Spleen (tissue), 7 donors: Measurements from ENCODE around the gene ZGPAT.

Source experiments
- CTCF ChIP-seq, 11 experiments: fragments of 200-600 bp in 7 of 11; fragments of 450-650 bp in 4 of 11; sonication (generic) in 4 of 11; IDR thresholded peaks in 8 of 11; conservative IDR thresholded peaks in 3 of 11; 1 replicate in 7 of 11; 2 replicates in 4 of 11; pipeline versions ENCODE4 v1.4.0 to v1.8.0; 2016 to 2021; ENCODE audit warnings: antibody characterized with exemption in 11 of 11, inconsistent platforms in 4 of 11, mild to moderate bottlenecking in 1 of 11
- POLR2A ChIP-seq, 3 donors: fragments of 450-650 bp; IDR thresholded peaks; one replicate each; pipeline ENCODE4 v1.5.1; 2017; ENCODE audit warnings: antibody characterized with exemption in 3 of 3, mild to moderate bottlenecking in 1 of 3
- POLR2AphosphoS5 ChIP-seq, 3 donors: sonication (generic); formaldehyde crosslinking; IDR thresholded peaks; one replicate each; pipeline ENCODE4 v1.5.1; 2017; ENCODE audit warnings: antibody characterized with exemption in 3 of 3
- donor health status: DM: no; HTN: no; CAD: no; lungs with moderate emphysema.
- donor health status: DM: no; HTN: no; CAD: no.
- donor health status: DM: no; HTN: no; CAD: no.

DNA sequence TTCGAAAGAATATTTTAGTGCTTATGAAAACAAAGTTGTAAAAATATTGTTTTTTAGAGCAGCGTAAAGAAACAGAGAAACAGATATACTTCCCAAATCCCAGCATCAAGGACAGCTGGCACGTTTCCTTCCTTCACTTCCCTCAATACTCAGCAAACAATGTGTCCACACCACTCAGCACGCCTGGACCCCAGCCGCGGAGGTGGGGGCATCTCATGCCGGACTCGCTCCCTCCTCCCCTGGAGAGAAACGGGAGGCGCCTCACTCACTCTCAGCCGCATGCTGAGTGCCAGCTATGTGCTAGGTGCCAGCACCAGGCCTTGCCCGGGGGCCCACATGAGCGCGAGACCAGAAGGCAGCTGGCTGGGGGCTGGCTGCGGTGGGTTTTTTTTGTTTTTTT, 66.5 kb downstream of the ZGPAT start:
- TF ChIP-seq CTCF (IDR thresholded peaks at IDR 0.05 in 8 of 11, conservative IDR thresholded peaks at IDR 0.05 in 3 of 11) (no peak), POLR2AphosphoS5 (IDR thresholded peaks at IDR 0.05) (peak; percentile 73 to 84 (median 77)), POLR2A (IDR thresholded peaks at IDR 0.05) (no peak)
